ENCODE measurements around the gene ZFR2.

DNA sequence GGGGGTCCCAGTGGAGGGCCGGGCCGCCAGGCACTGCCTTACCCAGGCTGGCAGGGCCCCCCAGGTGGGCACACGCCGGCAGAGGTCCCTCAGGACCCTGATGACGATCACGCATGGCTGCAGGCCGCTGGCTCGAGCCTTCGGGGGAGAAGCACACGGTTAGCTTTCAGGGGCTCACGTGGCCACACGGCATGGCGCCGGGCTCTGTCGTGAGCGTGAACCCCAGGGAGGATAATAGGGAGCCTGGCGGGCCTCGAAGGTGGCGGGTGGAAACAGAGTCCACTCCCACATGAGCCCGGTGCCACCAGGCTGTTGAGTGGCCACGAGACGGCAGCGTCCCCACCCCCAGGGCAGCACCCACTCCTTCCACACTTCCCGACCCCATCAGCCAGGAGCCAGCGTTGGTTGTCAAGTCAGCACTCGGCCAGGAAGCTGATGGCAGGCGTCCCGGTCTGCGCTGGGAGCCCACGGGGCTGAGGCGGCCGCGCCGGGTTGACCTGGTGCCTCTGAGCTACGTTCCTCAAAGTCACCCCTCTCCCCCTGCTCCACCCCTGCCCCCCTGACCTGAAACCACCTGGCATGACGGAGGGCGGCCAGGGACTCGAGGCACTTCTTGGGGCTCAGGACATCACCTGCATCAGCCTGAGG is 58.0 kb downstream of the ZFR2 start:
- TF ChIP-seq, protein P1, sequence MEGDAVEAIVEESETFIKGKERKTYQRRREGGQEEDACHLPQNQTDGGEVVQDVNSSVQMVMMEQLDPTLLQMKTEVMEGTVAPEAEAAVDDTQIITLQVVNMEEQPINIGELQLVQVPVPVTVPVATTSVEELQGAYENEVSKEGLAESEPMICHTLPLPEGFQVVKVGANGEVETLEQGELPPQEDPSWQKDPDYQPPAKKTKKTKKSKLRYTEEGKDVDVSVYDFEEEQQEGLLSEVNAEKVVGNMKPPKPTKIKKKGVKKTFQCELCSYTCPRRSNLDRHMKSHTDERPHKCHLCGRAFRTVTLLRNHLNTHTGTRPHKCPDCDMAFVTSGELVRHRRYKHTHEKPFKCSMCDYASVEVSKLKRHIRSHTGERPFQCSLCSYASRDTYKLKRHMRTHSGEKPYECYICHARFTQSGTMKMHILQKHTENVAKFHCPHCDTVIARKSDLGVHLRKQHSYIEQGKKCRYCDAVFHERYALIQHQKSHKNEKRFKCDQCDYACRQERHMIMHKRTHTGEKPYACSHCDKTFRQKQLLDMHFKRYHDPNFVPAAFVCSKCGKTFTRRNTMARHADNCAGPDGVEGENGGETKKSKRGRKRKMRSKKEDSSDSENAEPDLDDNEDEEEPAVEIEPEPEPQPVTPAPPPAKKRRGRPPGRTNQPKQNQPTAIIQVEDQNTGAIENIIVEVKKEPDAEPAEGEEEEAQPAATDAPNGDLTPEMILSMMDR (IDR thresholded peaks at IDR 0.05), result no peak
- TF ChIP-seq EZH2phosphoT487 (IDR thresholded peaks at IDR 0.05; ENCODE audit: borderline replicate concordance, low read depth) (no peak), NRF1 (IDR thresholded peaks at IDR 0.05; ENCODE audit: low read depth, low read length) (no peak), SMC3 (IDR thresholded peaks at IDR 0.05; ENCODE audit: low read depth, low read length) (no peak), EP300 (IDR thresholded peaks at IDR 0.05; ENCODE audit: borderline replicate concordance in 1 of 2, low read depth in 1 of 2, low read length in 1 of 2) (no peak)
